Smooth muscle cell (in vitro differentiated cells): ENCODE measurements around the gene R3HCC1L. TPM values are rescaled to one million over a fixed set of nuclear protein-coding genes. Genes with fewer than 3 reads are reported as not detected.

Source experiments
- DNase-seq: peaks from one replicate; lab custom pipeline; 2025; ENCODE audit not compliant: unreplicated experiment; lab: John Stamatoyannopoulos, UW
- H2AFZ ChIP-seq: fragments of 200-600 bp; sonication (generic); 2 replicates; pipeline ENCODE4 v1.6.0; 2016; ENCODE audit warnings: antibody characterized with exemption, low read depth, mild to moderate bottlenecking
- H3F3A ChIP-seq: fragments of 200-600 bp; sonication (generic); 2 replicates; pipeline ENCODE4 v1.6.0; 2017; ENCODE audit warnings: antibody characterized with exemption, low read depth
- H3K27ac ChIP-seq: fragments of 200-600 bp; sonication (generic); 2 replicates; pipeline ENCODE4 v1.5.1; 2016; ENCODE audit warnings: low read depth, mild to moderate bottlenecking
- H3K27me3 ChIP-seq: fragments of 200-600 bp; sonication (generic); 2 replicates; pipeline ENCODE4 v1.6.1; 2016; ENCODE audit warnings: low read depth, mild to moderate bottlenecking
- H3K36me3 ChIP-seq: fragments of 200-600 bp; sonication (generic); 2 replicates; pipeline ENCODE4 v1.5.1; 2016; ENCODE audit warnings: low read depth
- H3K4me1 ChIP-seq: fragments of 200-600 bp; sonication (generic); 2 replicates; pipeline ENCODE4 v1.5.1; 2016; ENCODE audit warnings: low read depth
- H3K4me2 ChIP-seq: fragments of 200-600 bp; sonication (generic); 2 replicates; pipeline ENCODE4 v1.6.0; 2016; ENCODE audit warnings: mild to moderate bottlenecking
- H3K4me3 ChIP-seq: fragments of 200-600 bp; sonication (generic); 2 replicates; pipeline ENCODE4 v1.5.1; 2016; ENCODE audit warnings: mild to moderate bottlenecking
- H3K79me2 ChIP-seq: fragments of 200-600 bp; sonication (generic); 2 replicates; pipeline ENCODE4 v1.6.0; 2016; ENCODE audit warnings: low read depth, mild to moderate bottlenecking
- H3K9ac ChIP-seq: fragments of 200-600 bp; sonication (generic); 2 replicates; pipeline ENCODE4 v1.6.0; 2016; ENCODE audit warnings: low read depth
- H3K9me3 ChIP-seq: fragments of 200-600 bp; sonication (generic); replicated peaks from 2 replicates; pipeline ENCODE4 v1.5.1; 2016; ENCODE audit warnings: low read depth
- H4K20me1 ChIP-seq: fragments of 200-600 bp; sonication (generic); 2 replicates; pipeline ENCODE4 v1.6.0; 2016; ENCODE audit warnings: low read depth
- CTCF ChIP-seq: fragments of 200-600 bp; sonication (generic); IDR thresholded peaks from 2 replicates; pipeline ENCODE4 v1.5.1; 2017; ENCODE audit warnings: borderline replicate concordance, mild to moderate bottlenecking, antibody characterized with exemption; ENCODE audit not compliant: insufficient read depth, poor library complexity, severe bottlenecking
- WGBS: methylation state at CpG from one replicate; pipeline ENCODE4 v1.1.7; 2016; ENCODE audit warnings: low lambda C conversion rate; 5-methylcytosine and 5-hydroxymethylcytosine counted together
- polyA plus RNA-seq: library from polyadenylated mRNA; unstranded; fragments of >200 nt; fragmentation: Nextera tagmentation; extraction: Ambion mirVana; gene quantifications from 2 replicates; pipeline ENCODE4 v1.2.1, GENCODE V29; 2016
- total RNA-seq: library from RNA; depleted of rRNA; stranded (reverse); fragments of >200 nt; gene quantifications from 2 replicates; pipeline ENCODE4 v1.2.3, GENCODE V29; 2014

The R3HCC1L gene
- total and polyA plus RNA-seq, 2 experiments from 2014 or later, result 11.4 to 12.2 TPM

GRCh38 chr10:98269435-98269912 is 135.0 kb downstream of the R3HCC1L start:
- Histone ChIP-seq H3F3A (no peaks in the 10 kb centered on the region), H3K9me3 (no peaks in the 10 kb centered on the region), H3K27me3 (no peaks in the 10 kb centered on the region), H4K20me1 (no peaks in the 10 kb centered on the region), H3K36me3 (no peaks in the 10 kb centered on the region), H3K27ac (no peak overlapping the region), H3K4me1 (peaks cover 17% of the 10 kb centered on the region), H3K4me2 (peak overlapping the region; percentile 23), H2AFZ (no peak overlapping the region), H3K9ac (no peak overlapping the region), H3K4me3 (no peak overlapping the region), H3K79me2 (no peaks in the 10 kb centered on the region)
- WGBS, result 19% methylated on average over 8 of the region's 8 CpGs
- no peak for DNase-seq
- no peak for TF ChIP-seq CTCF

- WGBS, result 55% methylated on average over 10 of the region's 10 CpGs
- Histone ChIP-seq H3F3A (no peaks in the 10 kb centered on the region), H3K4me1 (peaks cover 17% of the 10 kb centered on the region), H3K27ac (no peak overlapping the region), H3K4me2 (no peak overlapping the region), H3K9me3 (no peaks in the 10 kb centered on the region), H3K4me3 (no peak overlapping the region), H3K79me2 (no peaks in the 10 kb centered on the region), H3K9ac (no peak overlapping the region), H3K27me3 (no peaks in the 10 kb centered on the region), H2AFZ (no peak overlapping the region), H3K36me3 (no peaks in the 10 kb centered on the region), H4K20me1 (no peaks in the 10 kb centered on the region)
- no peak for DNase-seq
- TF ChIP-seq CTCF, result no peak
Observed at GRCh38 chr10:98270073-98270740, 135.8 kb downstream of the R3HCC1L start.

- no peaks in the 10 kb centered on the region for H4K20me1 ChIP-seq
- peaks cover 17% of the 10 kb centered on the region for H3K4me1 ChIP-seq
- H3F3A ChIP-seq, result no peaks in the 10 kb centered on the region
- no peaks in the 10 kb centered on the region for H3K9me3 ChIP-seq
- DNase-seq, result no peak
- H3K79me2 ChIP-seq, result no peaks in the 10 kb centered on the region
- TF ChIP-seq CTCF, result no peak
- H3K27ac ChIP-seq, result no peak overlapping the region
- no peaks in the 10 kb centered on the region for H3K36me3 ChIP-seq
- H3K4me2 ChIP-seq, result no peak overlapping the region
- H3K9ac ChIP-seq, result no peak overlapping the region
- H3K27me3 ChIP-seq, result no peaks in the 10 kb centered on the region
- 95% methylated on average over 2 of the region's 2 CpGs for WGBS
- no peak overlapping the region for H3K4me3 ChIP-seq
- no peak overlapping the region for H2AFZ ChIP-seq
Observed at GRCh38 chr10:98270786-98271185, 136.3 kb downstream of the R3HCC1L start.

- no peak for DNase-seq
- TF ChIP-seq CTCF, result no peak
- Histone ChIP-seq H3K4me1 (peaks cover 10% of the 10 kb centered on the region), H3K4me2 (no peak overlapping the region), H3K27ac (no peak overlapping the region), H2AFZ (no peak overlapping the region), H3K27me3 (no peaks in the 10 kb centered on the region), H4K20me1 (no peaks in the 10 kb centered on the region), H3F3A (no peaks in the 10 kb centered on the region), H3K4me3 (no peak overlapping the region), H3K79me2 (no peaks in the 10 kb centered on the region), H3K36me3 (no peaks in the 10 kb centered on the region), H3K9ac (no peak overlapping the region), H3K9me3 (no peaks in the 10 kb centered on the region)
- 93% methylated on average over 8 of the region's 8 CpGs for WGBS
Observed at GRCh38 chr10:98272245-98272644, 137.8 kb downstream of the R3HCC1L start.
